ENCODE results near the gene PNPLA7. TPM values are rescaled to one million over a fixed set of nuclear protein-coding genes. Genes with fewer than 3 reads are reported as not detected.

PNPLA7 gene
- total RNA-seq, 1 donor from 2014 or later, result 8.8 TPM

DNA sequence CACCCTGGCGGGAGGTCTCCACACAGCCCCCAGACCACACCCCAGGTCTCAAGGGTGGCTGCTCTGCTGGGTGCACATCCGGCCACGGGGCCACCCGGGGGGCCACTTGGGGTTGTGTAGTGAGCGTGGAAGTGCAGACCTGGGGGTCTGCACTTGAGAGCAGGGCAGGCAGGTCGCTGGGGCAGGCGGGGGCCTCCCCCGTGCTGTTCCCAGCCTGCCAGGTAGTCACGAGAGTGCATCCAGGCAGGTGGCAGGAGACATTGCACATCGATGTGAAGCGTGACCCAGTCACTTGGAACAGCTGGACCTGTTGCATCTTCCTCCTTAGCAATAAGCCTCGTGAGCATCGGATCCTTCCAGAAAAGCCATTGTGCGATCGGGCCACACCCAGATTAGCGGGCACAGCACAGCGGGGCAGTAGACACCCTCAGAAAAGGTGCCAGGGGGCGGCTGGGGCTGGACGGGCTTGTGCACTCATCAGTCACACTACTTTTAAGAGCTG, 104.2 kb downstream of the PNPLA7 start:
- no peak overlapping the region for H3K27ac Mint-ChIP-seq
- H3K4me3 Mint-ChIP-seq (ENCODE audit: low read depth), result no peak overlapping the region
- no peaks in the 10 kb centered on the region for H3K36me3 Mint-ChIP-seq (ENCODE audit: insufficient read depth)
- no peaks in the 10 kb centered on the region for H3K9me3 Mint-ChIP-seq (ENCODE audit: low read depth)
- peaks cover 7% of the 10 kb centered on the region for H3K4me1 Mint-ChIP-seq (ENCODE audit: low read depth)
- TF ChIP-seq CTCF (IDR thresholded peaks at IDR 0.05; ENCODE audit: unreplicated experiment), result no peak
- no peak for DNase-seq (ENCODE audit: low spot score, unreplicated experiment)
- H3K27me3 Mint-ChIP-seq, result peaks cover 8% of the 10 kb centered on the region

DNA sequence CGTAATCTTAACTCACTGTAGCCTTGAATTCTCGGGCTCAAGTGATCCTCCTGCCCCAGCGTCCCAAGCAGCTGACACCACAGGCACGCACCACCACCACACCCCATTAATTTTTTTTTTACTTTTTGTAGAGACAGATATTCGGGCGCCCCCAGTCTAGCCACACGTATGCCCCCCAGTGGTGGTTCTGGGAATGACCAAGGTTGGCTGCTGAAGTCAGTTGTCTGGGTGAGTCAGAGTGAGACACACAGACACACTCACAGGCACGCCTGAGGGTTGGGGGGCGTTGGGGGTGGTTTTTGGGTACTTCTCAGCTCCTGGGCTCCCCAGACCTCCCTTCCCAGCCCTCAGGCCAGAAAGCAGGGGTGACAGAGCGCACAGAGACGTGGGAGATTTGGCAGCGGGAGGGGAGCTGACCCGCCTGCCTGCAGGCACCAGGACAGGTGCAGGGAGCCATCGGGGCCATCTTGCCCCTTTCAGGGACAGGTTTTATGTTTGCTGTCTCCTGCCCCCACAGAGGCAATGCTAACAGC, 104.9 kb downstream of the PNPLA7 start:
- Mint-ChIP-seq H3K4me3 (ENCODE audit: low read depth) (peak overlapping the region; percentile 51), H3K4me1 (ENCODE audit: low read depth) (peaks cover 7% of the 10 kb centered on the region), H3K27me3 (peaks cover 8% of the 10 kb centered on the region), H3K27ac (peak overlapping the region; percentile 65), H3K36me3 (ENCODE audit: insufficient read depth) (no peaks in the 10 kb centered on the region), H3K9me3 (ENCODE audit: low read depth) (no peaks in the 10 kb centered on the region)
- DNase-seq (ENCODE audit: low spot score, unreplicated experiment), result peak; percentile 72
- peak; percentile 80 for TF ChIP-seq CTCF (IDR thresholded peaks at IDR 0.05; ENCODE audit: unreplicated experiment)

DNA sequence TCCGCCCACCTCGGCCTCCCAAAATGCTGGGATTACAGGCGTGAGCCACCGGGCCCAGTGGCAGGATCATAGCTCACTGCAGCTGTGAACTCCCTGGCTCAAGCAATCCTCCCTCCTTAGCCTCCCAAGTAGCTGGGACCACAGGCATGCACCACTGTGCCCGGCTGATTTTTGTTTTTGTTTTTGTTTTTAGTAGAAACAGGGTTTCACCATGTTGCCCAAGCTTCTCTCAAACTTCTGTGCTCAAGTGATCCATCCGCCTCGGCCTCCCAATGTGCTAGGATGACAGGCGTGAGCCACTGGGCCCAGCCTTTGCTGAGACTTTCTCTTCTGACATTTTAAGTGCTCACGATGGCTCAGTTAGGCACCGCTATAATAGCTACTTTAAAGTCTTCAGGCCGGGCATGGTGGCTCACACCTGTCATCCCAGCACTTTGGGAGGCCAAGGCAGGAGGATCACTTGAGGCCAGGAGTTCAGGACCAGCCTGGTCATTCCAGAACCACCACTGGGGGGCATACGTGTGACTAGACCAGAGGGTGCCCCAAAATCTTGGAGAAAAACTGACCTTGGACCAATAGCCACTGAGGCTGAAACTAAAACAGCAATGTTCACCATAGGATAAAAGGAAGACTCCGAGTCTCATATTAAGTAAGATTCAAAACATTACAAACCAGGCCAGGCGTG, 106.0 kb downstream of the PNPLA7 start:
- H3K4me3 Mint-ChIP-seq (ENCODE audit: low read depth), result no peak overlapping the region
- DNase-seq (ENCODE audit: low spot score, unreplicated experiment), result no peak
- TF ChIP-seq CTCF (IDR thresholded peaks at IDR 0.05; ENCODE audit: unreplicated experiment), result no peak
- no peaks in the 10 kb centered on the region for H3K36me3 Mint-ChIP-seq (ENCODE audit: insufficient read depth)
- H3K4me1 Mint-ChIP-seq (ENCODE audit: low read depth), result peaks cover 8% of the 10 kb centered on the region
- no peaks in the 10 kb centered on the region for H3K9me3 Mint-ChIP-seq (ENCODE audit: low read depth)
- H3K27ac Mint-ChIP-seq, result peak overlapping the region; percentile 79
- peaks cover 8% of the 10 kb centered on the region for H3K27me3 Mint-ChIP-seq

DNA sequence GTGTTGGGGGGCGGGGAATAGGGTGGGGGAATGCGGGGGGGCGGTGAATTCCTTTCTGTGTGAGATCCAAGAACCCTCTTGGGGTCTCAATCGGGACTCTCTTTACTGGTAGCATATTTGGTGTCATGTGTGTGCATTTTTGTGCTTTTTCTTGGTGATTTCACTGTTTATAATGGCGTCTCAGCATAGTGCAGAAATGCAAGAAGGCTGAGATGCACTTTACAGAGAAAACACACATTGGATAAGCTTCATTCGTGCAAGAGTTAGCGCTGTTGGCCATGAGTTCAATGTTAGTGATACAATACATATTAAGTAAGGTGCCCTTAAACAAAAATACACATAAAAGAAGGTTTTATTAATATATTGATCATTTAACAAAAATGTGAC, 108.3 kb downstream of the PNPLA7 start:
- TF ChIP-seq CTCF (IDR thresholded peaks at IDR 0.05; ENCODE audit: unreplicated experiment), result no peak
- Mint-ChIP-seq H3K27ac (peak overlapping the region; percentile 77), H3K4me1 (ENCODE audit: low read depth) (peaks cover 7% of the 10 kb centered on the region)

GRCh38 chr9:137441289-137441934, 108.8 kb downstream of the PNPLA7 start, which contains the start of gene ENTPD8:
TSS of gene ENTPD8 (minus strand) at chr9:137441357. CDS start at chr9:137438285, 3,072 bp downstream.
- DNase-seq (ENCODE audit: low spot score, unreplicated experiment), result peak; percentile 83
- H3K4me1 Mint-ChIP-seq (ENCODE audit: low read depth), result peaks cover 7% of the 10 kb centered on the region
- H3K9me3 Mint-ChIP-seq (ENCODE audit: low read depth), result no peaks in the 10 kb centered on the region
- no peak for TF ChIP-seq CTCF (IDR thresholded peaks at IDR 0.05; ENCODE audit: unreplicated experiment)
- H3K36me3 Mint-ChIP-seq (ENCODE audit: insufficient read depth), result no peaks in the 10 kb centered on the region
- H3K27ac Mint-ChIP-seq, result peak within 1 kb of the TSS; percentile 77
- H3K4me3 Mint-ChIP-seq (ENCODE audit: low read depth), result peak within 1 kb of the TSS; percentile 74
- H3K27me3 Mint-ChIP-seq, result peaks cover 5% of the 10 kb centered on the region

More for the DNA sequence above, 108.3 kb downstream of the PNPLA7 start:
- H3K27me3 Mint-ChIP-seq, result peaks cover 5% of the 10 kb centered on the region
- no peaks in the 10 kb centered on the region for H3K9me3 Mint-ChIP-seq (ENCODE audit: low read depth)
- peak overlapping the region; percentile 74 for H3K4me3 Mint-ChIP-seq (ENCODE audit: low read depth)
- no peak for DNase-seq (ENCODE audit: low spot score, unreplicated experiment)
- no peaks in the 10 kb centered on the region for H3K36me3 Mint-ChIP-seq (ENCODE audit: insufficient read depth)

Measured in progenitor cell of endocrine pancreas (in vitro differentiated cells).